ENCODE measurements around the gene GMPS.

DNA sequence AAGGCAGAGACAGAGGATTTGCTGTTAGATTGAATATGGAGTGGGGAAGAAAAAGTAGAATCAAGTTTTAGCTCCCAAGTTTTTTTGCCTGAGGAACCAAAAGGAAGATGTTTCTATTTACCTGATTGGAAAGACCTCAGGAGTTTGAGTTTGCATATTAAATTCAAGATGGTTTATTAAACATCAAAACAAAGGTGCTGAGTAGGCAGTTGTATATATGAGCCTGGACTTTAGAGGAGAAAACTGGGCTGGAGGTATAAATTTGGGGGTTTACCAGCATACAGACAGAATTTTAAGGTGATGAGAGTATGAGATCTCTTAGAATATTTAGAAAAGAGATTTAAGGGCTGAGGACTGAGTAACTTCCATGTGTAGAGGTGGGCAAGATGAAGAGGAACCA, 38.2 kb downstream of the GMPS start:
- TF ChIP-seq POLR2AphosphoS5 (IDR thresholded peaks at IDR 0.05): no peak
- TF ChIP-seq, protein P1, sequence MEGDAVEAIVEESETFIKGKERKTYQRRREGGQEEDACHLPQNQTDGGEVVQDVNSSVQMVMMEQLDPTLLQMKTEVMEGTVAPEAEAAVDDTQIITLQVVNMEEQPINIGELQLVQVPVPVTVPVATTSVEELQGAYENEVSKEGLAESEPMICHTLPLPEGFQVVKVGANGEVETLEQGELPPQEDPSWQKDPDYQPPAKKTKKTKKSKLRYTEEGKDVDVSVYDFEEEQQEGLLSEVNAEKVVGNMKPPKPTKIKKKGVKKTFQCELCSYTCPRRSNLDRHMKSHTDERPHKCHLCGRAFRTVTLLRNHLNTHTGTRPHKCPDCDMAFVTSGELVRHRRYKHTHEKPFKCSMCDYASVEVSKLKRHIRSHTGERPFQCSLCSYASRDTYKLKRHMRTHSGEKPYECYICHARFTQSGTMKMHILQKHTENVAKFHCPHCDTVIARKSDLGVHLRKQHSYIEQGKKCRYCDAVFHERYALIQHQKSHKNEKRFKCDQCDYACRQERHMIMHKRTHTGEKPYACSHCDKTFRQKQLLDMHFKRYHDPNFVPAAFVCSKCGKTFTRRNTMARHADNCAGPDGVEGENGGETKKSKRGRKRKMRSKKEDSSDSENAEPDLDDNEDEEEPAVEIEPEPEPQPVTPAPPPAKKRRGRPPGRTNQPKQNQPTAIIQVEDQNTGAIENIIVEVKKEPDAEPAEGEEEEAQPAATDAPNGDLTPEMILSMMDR (IDR thresholded peaks at IDR 0.05): no peak
